Sigmoid colon (tissue), 4 donors: ENCODE measurements around the gene SLC6A8.
"Not testable (repeated sequence)": the region's sequence is repeated elsewhere in the genome, so short reads cannot be mapped to it uniquely, and the experiment has no call there.

Experiments
- EP300 ChIP-seq, 4 donors: sonication (generic); formaldehyde crosslinking; IDR thresholded peaks; one replicate each; pipeline ENCODE4 v1.6.1; 2017; ENCODE audit warnings: antibody characterized with exemption in 4 of 4
- POLR2A ChIP-seq, 2 donors: fragments of 450-650 bp; IDR thresholded peaks; one replicate each; pipeline ENCODE4 v1.6.1; 2016; ENCODE audit warnings: antibody characterized with exemption in 2 of 2, mild to moderate bottlenecking in 2 of 2, moderate library complexity in 2 of 2
- POLR2AphosphoS5 ChIP-seq, 4 donors: sonication (generic); formaldehyde crosslinking; IDR thresholded peaks; one replicate each; pipeline ENCODE4 v1.6.1; 2017; ENCODE audit warnings: antibody characterized with exemption in 4 of 4
- TF ChIP-seq, protein P1 (sequence below), 4 experiments: fragments of 450-650 bp in 3 of 4; fragments of 200-600 bp in 1 of 4; IDR thresholded peaks; one replicate each; pipeline ENCODE4 v1.5.1; 2016 to 2019; ENCODE audit warnings: antibody characterized with exemption in 4 of 4, mild to moderate bottlenecking in 3 of 4, moderate library complexity in 2 of 4

DNA sequence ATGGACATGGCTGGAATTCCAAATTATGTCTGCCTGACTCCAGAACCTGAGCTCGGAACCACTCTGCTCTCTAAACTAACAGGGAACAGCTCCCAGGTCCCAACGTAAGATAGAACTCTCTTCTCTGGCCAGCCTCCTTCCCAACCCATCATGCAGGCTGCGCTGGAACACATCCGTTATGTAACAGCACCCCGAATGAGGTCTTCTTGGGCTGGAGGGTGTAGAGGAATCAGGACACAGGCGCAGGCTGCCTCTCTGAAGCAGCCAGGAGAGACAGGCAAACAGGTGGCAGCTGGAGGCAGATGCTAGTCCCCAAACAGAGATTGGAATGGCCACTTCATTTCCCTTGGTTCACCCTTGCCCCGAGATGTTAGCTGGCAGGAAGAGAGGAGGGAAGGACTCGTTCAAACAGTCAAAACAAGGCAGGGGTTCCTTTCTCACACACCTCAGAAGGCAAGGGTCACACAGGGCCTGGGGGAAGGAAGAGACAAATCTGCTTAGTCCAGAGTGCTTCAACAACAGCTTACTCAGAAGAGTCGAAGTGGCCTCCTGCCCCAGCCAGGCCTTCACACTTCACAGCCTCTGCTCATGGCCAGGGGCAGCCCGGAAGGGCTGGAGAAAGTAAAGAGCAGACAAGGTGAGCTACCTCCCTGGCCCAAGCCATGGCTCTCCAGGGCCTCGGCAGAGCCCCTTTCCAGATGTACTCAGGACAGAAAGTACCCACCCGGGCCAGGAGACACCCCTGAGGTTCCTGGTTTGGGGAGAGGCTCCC, 17.1 kb downstream of the SLC6A8 start:
- TF ChIP-seq POLR2AphosphoS5, EP300, POLR2A (IDR thresholded peaks at IDR 0.05): not testable (repeated sequence)
- TF ChIP-seq, protein P1, sequence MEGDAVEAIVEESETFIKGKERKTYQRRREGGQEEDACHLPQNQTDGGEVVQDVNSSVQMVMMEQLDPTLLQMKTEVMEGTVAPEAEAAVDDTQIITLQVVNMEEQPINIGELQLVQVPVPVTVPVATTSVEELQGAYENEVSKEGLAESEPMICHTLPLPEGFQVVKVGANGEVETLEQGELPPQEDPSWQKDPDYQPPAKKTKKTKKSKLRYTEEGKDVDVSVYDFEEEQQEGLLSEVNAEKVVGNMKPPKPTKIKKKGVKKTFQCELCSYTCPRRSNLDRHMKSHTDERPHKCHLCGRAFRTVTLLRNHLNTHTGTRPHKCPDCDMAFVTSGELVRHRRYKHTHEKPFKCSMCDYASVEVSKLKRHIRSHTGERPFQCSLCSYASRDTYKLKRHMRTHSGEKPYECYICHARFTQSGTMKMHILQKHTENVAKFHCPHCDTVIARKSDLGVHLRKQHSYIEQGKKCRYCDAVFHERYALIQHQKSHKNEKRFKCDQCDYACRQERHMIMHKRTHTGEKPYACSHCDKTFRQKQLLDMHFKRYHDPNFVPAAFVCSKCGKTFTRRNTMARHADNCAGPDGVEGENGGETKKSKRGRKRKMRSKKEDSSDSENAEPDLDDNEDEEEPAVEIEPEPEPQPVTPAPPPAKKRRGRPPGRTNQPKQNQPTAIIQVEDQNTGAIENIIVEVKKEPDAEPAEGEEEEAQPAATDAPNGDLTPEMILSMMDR (IDR thresholded peaks at IDR 0.05), result not testable (repeated sequence)
